HG03066 (cell line): Measurements from ENCODE around the gene PCNX4.
"Not testable (repeated sequence)": the region's sequence is repeated elsewhere in the genome, so short reads cannot be mapped to it uniquely, and the experiment has no call there.

Source experiments
- ATAC-seq: cut with Tn5 transposase; IDR thresholded peaks from one replicate; pipeline ENCODE4 v1.9.1; 2021; ENCODE audit warnings: low read depth; ENCODE audit not compliant: unreplicated experiment

The PCNX4 gene

DNA sequence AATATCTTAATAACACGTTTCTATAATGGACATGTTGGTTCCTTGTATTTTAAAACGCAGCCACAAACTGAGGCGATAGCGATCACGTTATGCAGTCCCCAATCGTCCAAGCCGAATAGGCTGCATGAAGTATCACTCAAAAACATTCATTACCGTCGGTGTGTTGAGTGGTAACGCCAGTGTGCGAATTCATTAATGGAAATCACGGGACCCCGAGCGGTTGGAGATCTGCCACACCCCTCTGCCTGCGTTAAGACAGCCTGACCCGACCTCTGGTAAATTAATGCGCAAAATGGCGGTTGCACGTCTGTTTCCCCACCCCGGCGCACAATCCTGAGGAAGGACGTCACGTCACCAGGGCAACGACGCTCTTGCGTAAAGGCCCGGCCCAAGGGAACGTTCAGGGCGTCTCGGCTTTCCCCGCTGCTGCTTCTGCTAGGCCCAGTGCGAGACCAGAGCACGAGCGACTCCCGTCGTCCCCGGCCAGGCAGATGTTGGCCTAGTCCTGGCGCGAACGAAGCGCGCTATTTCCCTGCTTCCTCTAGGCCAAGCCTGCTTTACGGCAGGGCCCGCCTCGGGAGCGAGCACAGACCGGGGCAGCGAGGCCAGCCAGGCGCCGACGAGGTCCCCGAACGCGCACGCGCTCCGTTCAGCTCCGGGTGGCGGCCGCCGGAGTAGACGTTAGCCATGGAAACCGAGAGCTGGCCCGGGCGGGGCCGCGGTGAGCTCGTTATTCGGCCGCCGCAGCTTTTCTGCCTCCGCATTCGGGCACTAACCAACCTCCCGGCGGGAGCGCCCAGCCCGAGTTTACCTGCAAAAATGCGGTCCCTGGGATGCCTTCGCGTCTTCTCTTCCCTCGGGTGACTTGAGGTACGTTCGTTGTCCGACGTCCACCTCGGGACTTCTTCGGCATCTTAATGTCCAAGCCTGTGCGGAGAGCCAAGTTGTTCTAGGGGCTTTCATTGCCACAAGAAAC is at the start of gene PCNX4:
TSS of gene PCNX4 (plus strand) at position 374 of the 976 bp plus-strand sequence. CDS start 15,716 bp downstream, outside the sequence.
- peak; percentile 94 for ATAC-seq

DNA sequence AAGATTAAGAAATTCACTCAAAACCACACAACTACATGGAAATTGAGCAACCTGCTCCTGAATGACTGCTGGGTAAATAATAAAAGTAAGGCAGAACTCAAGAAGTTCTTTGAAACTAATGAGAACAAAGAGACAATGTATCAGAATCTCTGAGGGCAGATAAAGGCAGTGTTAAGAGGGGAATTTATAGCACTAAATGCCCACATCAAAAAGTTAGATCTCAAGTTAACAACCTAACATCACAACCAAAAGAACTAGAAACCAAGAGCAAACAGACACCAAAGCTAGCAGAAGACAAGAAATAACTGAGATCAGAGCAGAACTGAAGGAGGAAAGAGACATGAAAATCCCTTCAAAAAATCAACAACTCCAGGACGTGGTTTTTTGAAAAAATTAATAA is 43.7 kb upstream of the PCNX4 start:
- not testable (repeated sequence) for ATAC-seq

DNA sequence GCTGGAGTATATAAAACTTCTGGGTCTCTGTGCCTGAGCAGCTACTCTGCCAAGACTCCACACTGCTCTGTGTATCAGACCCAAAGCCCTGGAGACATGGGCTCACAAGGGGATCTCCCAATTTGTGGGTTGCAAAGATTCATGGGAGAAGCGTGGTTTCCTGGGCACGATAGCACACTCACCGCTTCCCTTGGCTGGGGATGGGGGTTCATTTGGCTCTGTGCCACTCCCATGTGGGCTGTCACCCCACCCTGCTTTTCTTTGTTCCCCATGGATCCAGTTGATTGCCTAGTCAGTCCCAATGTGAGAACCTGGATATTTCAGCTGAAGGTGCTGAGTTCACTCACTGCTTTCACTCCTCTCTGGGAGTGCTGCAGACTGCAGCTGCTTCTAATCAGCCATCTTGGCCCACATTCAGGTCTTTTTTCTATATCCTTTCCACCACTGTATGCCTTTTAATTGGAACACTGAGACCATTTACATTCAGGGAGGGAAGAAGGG is 40.0 kb upstream of the PCNX4 start:
- ATAC-seq, result no peak

DNA sequence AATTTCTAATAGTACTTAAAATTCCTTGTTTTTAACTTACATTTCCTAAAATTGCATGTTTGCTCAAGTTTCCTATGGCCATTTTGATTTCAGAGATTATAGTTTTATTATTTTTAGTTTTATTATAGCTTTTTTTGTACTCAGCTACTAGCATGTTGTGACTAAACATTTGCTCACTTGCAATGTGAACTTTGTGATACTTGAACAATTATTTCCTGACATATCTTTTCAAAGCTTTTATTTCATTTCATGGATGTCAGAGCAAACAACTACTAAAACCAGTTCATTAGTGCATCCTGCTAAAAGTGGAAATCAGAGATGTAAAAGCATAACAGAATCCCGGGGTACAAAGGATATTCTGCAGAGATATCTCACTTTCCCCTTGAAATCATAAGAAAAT is 33.6 kb upstream of the PCNX4 start:
- ATAC-seq, result no peak

DNA sequence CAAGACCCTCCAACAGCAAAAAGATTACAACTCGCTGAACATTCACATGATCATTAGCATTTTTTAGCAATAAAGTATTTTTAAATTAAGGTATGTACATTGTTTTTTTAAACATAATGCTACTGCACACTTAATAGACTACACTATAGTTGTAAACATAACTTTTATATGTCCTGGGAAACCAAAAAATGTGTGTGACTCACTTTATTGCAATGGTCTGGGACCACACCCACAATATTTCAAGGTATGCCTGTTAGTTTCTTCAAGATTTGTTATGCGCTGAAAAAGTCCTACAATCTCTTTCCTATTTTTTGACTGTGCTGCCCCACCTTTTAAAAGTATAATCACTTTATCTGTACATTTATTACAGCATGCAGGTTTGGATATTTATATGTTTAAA is 30.4 kb upstream of the PCNX4 start:
- ATAC-seq, result no peak

DNA sequence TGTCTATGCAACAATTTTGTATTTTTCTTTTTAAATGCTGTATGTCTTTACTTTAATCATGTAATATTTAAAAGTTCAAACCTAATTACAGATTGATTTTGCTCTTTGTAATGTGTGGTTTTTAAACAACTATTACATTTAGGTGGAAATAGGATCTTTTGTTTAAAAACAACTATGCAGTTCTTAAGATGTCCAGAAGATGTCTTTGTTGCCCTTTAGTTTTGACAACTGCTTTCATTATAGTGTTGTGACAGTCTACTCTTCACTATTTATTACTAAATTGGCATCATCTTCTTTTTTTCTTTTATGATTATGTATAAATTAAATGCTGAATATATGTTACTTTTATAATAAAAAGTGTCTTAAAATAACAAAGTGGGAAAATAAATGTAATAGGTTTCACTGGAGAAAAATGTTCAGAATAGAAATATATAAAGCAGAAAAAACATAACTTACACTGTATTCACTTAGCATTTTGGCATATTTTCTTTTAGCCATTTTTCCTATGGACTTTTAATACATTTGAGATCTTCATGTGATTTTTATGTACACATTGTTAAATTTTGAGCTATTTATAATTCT is 27.1 kb upstream of the PCNX4 start:
- no peak for ATAC-seq

DNA sequence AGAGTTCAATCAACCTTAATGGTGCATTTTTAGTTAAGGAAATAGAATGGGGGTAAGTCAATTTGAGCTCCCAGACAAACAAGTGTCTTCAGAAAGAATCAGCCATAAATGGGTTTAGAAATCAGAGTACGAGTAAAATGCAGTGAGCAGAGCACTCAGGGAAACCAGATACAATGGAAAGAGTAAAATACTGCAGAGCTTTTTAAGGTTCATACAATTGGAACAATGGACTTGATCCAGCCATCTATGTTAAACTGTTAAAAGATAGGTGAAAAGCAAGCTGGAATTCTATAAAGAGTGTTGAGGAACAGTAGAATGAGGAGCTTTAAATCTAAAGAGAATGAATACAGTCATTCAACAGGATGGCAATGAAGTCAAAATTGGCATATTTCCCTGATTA is 23.8 kb upstream of the PCNX4 start:
- no peak for ATAC-seq

DNA sequence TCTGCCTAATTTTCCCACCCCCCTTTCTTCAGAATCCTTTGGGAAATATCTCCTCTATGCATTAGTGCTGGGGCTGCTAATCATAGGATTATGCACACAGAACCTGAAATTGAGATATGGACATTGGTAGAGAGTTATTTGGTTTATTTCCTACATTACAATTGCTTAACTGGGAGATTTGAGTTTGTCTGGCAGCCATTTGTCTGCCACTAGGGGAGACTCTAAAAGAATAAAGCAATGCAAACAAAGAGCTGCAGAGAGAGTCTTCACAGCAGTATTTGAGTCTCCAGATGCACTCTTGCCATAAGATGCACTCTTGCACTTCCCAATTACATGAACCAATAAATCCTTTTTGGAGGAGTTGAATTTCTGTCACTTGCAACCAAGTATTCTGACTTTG is 12.0 kb upstream of the PCNX4 start:
- ATAC-seq, result no peak

DNA sequence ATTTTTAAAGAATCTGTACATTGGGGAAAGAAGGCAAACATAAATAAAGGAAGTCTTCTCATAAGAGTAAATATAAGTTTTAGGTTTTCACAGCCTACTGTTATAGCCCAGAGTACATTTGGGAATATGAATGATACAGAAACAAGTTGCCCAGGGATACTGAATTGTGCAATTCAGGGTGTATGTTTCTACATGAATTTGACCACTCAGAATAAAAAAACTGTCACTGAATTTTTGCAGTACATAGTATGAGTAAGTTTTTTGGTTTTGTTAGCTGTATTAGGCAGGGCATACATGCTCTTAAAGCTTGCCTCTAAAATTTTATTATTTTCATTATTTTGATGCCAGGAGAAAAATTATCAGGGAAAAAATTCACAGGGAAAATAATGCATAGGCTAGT is 6.6 kb upstream of the PCNX4 start:
- ATAC-seq, result no peak

DNA sequence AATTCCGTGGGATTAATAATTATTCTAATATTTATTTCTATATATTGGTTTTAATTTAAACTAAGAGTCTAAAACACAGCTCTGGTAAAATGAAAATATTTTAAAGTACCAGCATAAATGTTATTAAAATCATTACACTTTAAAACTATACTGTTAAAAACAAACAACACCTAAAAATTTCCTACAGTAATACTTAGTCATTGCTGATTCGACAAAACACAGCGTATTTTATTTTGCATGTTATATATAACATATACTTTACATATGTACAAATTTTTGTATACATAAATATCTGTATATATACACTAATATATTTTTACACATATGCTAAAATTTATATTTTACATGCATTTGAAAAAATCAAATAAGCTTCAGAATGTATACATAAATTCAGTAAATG is 6.0 kb upstream of the PCNX4 start:
- no peak for ATAC-seq

DNA sequence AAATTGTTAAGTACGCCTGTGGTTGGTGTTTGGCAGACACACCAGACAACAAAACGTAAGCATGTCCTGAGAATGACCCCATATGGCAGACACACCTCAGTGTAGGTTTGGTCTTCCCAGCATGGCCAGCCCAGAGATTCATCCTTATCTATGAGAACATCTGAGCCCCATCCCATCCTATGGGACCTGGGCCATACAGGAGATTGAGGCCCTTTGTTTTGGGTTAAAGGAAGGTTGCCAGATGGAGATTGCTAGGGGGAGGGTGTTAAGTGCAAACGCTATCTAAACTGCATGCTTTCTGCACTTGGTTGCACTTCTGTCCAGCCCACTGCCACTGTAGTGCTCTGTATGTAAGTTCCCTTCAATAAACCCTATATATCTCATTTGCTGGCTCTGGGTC is 4.1 kb upstream of the PCNX4 start:
- no peak for ATAC-seq

DNA sequence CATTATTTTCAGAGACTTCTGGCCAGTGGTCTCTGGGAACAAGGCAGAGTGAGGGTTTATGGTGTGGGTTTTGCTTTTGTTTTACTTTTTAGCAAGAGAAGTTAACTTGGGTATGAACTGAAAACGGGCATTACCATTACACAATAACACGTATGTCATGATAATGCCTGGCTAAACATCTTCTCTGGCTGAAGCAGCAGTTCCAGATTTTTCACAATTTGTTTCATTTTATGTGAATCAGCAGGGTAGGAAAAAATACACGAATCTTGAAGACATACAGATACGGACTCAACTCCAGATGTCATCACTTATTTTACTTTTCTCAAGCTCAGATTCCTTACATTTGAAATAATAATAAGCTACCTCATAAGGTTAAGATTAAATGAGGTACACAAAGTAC is 2.5 kb upstream of the PCNX4 start:
- ATAC-seq, result no peak

DNA sequence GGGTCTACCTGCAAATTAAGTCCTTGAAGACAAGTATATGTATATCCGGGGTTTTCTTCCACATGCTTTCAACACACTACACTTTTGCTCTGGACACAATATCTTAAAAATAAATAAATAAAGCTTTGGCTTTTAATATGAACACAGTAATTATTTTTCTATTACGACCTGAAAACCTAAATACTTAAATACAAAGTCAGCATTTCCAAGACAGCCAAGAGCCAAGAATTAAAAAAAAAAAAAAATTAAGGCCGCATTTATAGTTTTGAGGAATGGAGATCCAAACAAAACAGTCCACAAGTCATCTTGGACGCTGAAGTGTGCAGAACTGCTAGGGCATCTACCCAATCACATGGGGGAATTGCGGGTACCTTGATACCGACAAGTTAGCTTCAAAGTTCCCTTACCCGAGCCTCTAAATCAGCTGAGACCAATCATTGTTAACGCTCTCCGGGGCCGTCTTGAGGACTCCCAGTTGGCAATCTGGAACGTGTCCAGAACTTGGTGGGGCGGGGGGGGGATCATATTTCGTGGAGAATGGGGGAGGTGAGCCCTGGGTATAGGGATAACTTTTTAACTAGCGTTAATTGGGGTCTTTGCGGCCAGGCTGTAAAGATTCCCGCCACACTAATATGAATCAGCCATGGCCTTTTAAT is 731 bp upstream of the PCNX4 start:
- ATAC-seq, result no peak

DNA sequence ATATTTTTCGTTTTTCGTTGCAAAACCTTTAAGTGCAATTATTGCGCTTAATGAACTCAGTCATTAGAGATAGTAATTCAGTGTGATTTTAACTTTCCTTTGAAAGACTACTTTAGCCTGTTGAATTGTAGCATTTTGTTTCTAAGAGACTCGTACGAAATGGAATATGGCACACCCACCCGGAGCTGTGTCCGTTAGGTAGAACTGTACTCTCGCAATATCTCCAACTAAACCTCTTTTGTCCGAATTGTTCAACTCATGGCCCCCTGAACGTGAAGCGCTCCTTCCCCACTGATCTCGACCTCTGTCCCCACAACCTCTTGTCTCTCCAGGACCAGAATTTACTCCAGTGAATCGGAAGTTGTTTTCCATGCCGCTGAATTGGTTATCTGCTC is 800 bp downstream of the PCNX4 start:
- no peak for ATAC-seq

DNA sequence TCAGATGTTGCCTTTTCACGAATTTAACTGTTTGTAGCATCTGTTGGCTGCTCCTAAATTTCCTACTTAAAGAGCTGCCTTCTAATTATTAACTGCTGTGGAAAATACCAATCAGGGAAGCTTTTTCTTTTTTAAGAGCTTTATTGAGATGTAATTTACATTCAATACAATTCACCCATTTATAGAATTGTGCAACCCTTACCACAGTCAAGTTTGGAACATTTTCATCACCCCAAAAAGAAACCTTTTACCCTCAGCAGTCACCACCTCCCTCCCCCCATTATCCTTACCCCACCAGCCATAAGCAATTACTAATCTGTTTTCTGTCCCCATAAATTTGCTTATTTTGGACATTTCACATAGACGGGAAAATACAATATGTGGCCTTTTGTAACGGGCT is 1.4 kb downstream of the PCNX4 start:
- ATAC-seq, result no peak

DNA sequence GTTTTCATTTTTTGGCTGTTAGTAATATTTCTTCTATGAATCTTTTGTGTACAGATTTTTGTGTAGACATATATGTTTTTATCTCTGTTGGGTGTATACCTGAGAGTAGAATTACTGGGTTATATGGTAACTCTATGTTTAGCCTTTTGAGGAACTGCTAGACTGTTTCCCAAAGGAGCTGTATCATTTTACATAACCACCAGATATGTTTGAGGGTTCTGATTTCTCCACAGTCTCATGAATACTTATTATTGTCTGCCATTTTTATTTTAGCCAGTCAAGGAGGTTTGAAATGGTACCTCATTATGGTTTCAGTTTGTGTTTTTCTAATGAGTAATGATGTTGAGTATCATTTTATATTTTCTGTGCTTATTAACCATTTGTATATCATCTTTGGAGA is 1.9 kb downstream of the PCNX4 start:
- ATAC-seq, result no peak

DNA sequence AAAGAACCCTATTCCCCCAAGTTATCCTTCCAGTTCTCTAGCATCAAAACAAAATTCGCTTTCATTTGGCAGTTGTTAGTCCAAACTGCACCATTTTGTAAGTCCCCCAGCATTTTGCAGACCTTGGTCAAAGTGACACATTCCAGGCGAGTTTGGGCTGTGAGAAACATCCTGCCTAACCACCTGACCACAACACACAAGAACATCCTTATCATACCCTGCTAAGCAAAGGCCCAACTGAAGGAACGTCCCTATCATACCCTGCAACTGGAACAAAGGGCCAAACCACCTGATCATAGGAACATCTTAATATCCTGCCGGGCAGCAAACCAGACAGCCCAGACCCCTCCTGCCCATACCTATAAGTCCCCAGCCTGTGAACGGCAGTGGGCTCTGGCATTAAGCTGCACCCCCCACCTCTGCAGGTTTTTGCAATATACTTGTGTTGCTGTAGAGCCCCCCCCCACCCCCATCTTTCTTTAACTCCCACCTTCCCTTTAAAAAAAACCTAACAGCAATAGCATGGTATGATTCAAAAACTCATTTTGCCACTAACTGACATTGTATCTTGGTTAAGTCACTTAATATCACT is 2.7 kb downstream of the PCNX4 start:
- ATAC-seq, result no peak

DNA sequence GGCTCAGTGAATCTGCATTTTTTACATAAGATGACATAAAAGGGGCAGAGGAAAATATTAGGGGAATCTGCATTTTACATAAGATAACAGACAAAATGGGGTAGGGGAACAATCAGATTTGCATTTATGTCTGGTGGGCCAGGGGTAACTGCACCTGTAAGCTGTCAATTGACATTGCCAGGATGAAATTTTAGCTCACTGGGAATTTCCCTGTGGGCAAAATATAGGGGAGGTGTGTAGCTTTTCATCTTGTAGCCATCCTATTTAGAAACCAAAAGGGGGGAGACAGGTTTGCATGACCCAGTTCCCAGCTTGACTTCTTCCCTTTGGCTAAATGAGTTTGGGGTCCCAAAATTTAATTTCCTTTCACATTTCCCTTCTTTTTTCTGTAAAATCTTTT is 3.5 kb downstream of the PCNX4 start:
- no peak for ATAC-seq

DNA sequence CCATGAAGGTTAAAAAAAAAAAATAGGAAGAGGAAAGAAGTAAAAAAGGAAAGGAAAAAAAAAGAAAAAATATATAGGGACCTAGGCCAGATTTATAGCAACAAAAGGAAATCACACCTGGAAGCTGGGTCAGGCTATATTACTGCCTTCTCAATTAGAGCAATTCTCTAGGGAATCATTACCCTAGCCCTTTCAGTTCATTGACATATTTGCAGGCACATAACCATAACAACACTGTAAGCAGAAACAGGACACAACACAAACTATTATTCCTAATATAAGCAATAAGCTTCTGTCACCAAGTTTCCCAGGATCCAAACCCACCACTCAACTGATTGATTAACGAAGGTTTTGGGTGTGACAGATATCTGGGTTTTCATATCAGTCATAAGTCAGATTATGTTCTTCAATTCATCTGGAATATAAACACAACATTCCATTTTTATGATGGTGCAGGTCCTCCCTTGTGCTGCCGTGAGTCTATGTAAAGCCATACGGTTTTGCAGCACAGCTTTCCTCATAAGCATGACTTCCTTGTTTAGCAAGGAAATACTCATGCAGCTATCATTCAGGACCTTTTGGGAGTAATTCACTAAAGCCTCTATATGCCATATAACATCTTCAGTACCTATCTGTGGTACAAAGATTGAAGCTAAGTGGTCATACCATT is 4.2 kb downstream of the PCNX4 start:
- no peak for ATAC-seq

DNA sequence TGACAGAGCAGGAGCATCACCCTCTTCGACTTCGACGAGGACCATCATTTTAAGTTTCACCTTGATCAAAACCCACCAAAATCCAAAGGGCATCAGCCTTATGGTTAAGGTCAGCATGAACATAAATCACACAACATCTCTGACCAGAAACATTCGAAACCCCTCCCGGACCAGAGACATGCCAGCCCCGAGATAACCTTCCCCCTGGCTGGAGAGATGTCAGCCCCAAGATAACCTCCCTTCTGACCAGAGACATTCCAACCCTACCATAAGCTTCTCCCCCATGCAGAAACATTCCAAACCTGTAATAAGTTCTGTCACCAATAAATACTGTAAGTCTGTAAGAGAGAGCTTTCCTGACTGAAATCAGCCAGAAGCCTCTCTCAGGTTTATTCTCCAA is 6.3 kb downstream of the PCNX4 start:
- ATAC-seq, result no peak
